Breast epithelium (tissue), 4 donors: Measurements from ENCODE around the gene ZNHIT2. TPM values are rescaled to one million over a fixed set of nuclear protein-coding genes. Genes with fewer than 3 reads are reported as not detected.

Source experiments
- DNase-seq, 2 donors: peaks; one replicate each; pipeline ENCODE4 v3.0.0-alpha.2; 2019; ENCODE audit warnings: low spot score in 2 of 2
- H3K27ac ChIP-seq, 2 donors: fragments of 200-600 bp; sonication (generic) in 1 of 2; one replicate each; pipeline ENCODE4 v1.5.1; 2016 to 2019; ENCODE audit warnings: mild to moderate bottlenecking in 1 of 2
- H3K27me3 ChIP-seq, 2 donors: fragments of 200-600 bp; sonication (generic) in 1 of 2; one replicate each; pipeline versions ENCODE4 v1.5.1 to v1.6.0; 2017 to 2019; ENCODE audit warnings: control low read depth in 1 of 2, mild to moderate bottlenecking in 1 of 2
- H3K36me3 ChIP-seq: fragments of 200-600 bp; one replicate; pipeline ENCODE4 v1.5.1; 2019
- H3K4me1 ChIP-seq, 2 donors: fragments of 200-600 bp; sonication (generic); one replicate each; pipeline ENCODE4 v1.5.1; 2016 to 2019; ENCODE audit warnings: control low read depth in 1 of 2
- H3K4me3 ChIP-seq, 3 donors: fragments of 200-600 bp; sonication (generic); 1 replicate in 2 of 3; 2 replicates in 1 of 3; pipeline ENCODE4 v1.5.1; 2016 to 2019; ENCODE audit warnings: mild to moderate bottlenecking in 3 of 3, moderate library complexity in 2 of 3
- H3K9me3 ChIP-seq, 2 donors: fragments of 200-600 bp; sonication (generic) in 1 of 2; one replicate each; pipeline ENCODE4 v1.5.1; 2016 to 2019; ENCODE audit warnings: control low read depth in 1 of 2
- CTCF ChIP-seq, 3 donors: fragments of 450-650 bp; IDR thresholded peaks; one replicate each; pipeline ENCODE4 v1.5.1; 2016 to 2017; ENCODE audit warnings: antibody characterized with exemption in 3 of 3, mild to moderate bottlenecking in 3 of 3, moderate library complexity in 3 of 3
- POLR2A ChIP-seq: fragments of 450-650 bp; IDR thresholded peaks from one replicate; pipeline ENCODE4 v1.6.1; 2016; ENCODE audit warnings: antibody characterized with exemption, mild to moderate bottlenecking, moderate library complexity
- POLR2AphosphoS5 ChIP-seq, 3 donors: sonication (generic); formaldehyde crosslinking; IDR thresholded peaks; one replicate each; pipeline ENCODE4 v1.6.1; 2017; ENCODE audit warnings: antibody characterized with exemption in 3 of 3
- intact Hi-C: fragments of 100-400 bp; cut with DNase I; formaldehyde crosslinking; loops from one replicate; pipeline ENCODE4 v1.15.1; 2023; ENCODE audit warnings: low total_unique reads
- total RNA-seq, 3 donors: library from RNA; depleted of rRNA; stranded (reverse); fragments of >200 nt; gene quantifications; one replicate each; pipeline ENCODE4 v1.1.0, GENCODE V29; 2016

ZNHIT2 gene
- total RNA-seq, 3 donors from 2014 or later = 14.6 to 23.3 (median 20.3) TPM

- Histone ChIP-seq H3K27ac (peak overlapping the region; percentile 13 to 68), H3K36me3 (peaks cover 5% of the 10 kb centered on the region), H3K27me3 (no peaks in the 10 kb centered on the region), H3K4me3 (no peak overlapping the region), H3K9me3 (no peaks in the 10 kb centered on the region), H3K4me1 (peaks cover 6 to 10% of the 10 kb centered on the region in 2 donors)
- no peak for TF ChIP-seq POLR2AphosphoS5 (IDR thresholded peaks at IDR 0.05)
- TF ChIP-seq CTCF (IDR thresholded peaks at IDR 0.05) = peak; percentile 98 to 100 (median 98)
- TF ChIP-seq POLR2A = no peak
- DNase-seq = peak; percentile 80 to 92
- intact Hi-C loops = no loop called here
These were observed 7.1 kb downstream of the ZNHIT2 start for GRCh38 chr11:65110354-65110861.

- H3K27ac ChIP-seq = peak overlapping the region in 1 of 2 donors; percentile 68
- peaks cover 6 to 13% of the 10 kb centered on the region in 2 donors for H3K4me1 ChIP-seq
- H3K36me3 ChIP-seq = peaks cover 5% of the 10 kb centered on the region
- H3K27me3 ChIP-seq = no peaks in the 10 kb centered on the region
- intact Hi-C loops = no loop called here
- no peaks in the 10 kb centered on the region for H3K9me3 ChIP-seq
- no peak for DNase-seq
- no peak overlapping the region for H3K4me3 ChIP-seq
- TF ChIP-seq POLR2AphosphoS5 (IDR thresholded peaks at IDR 0.05) (no peak), POLR2A (no peak), CTCF (IDR thresholded peaks at IDR 0.05) (no peak)
These were observed 8.0 kb downstream of the ZNHIT2 start for GRCh38 chr11:65109231-65110198.

- Histone ChIP-seq H3K27ac (peak overlapping the region; percentile 38 to 54), H3K9me3 (no peaks in the 10 kb centered on the region), H3K36me3 (peaks cover 5% of the 10 kb centered on the region), H3K4me1 (peaks cover 6 to 15% of the 10 kb centered on the region in 2 donors), H3K4me3 (no peak overlapping the region), H3K27me3 (no peaks in the 10 kb centered on the region)
- intact Hi-C loops = no loop called here
- TF ChIP-seq CTCF (IDR thresholded peaks at IDR 0.05) = no peak
- no peak for TF ChIP-seq POLR2A
- peak in 1 of 3 donors; percentile 41 for TF ChIP-seq POLR2AphosphoS5 (IDR thresholded peaks at IDR 0.05)
- peak in 1 of 2 donors; percentile 52 for DNase-seq
These were observed 8.9 kb downstream of the ZNHIT2 start for GRCh38 chr11:65108469-65109123.

- no peak for DNase-seq
- Histone ChIP-seq H3K27me3 (no peaks in the 10 kb centered on the region), H3K4me3 (no peak overlapping the region), H3K27ac (peak overlapping the region; percentile 38 to 54), H3K36me3 (peaks cover 5% of the 10 kb centered on the region), H3K4me1 (peaks cover 5 to 13% of the 10 kb centered on the region in 2 donors), H3K9me3 (no peaks in the 10 kb centered on the region)
- intact Hi-C loops = no loop called here
- TF ChIP-seq CTCF (IDR thresholded peaks at IDR 0.05) (no peak), POLR2AphosphoS5 (IDR thresholded peaks at IDR 0.05) (no peak), POLR2A (no peak)
These were observed 9.6 kb downstream of the ZNHIT2 start for GRCh38 chr11:65107751-65108468.
